ENCODE results near the gene FBXO9.
A peak's percentile ranks its signal among the peaks of the same experiment; 100 is the strongest.

FBXO9 gene

DNA sequence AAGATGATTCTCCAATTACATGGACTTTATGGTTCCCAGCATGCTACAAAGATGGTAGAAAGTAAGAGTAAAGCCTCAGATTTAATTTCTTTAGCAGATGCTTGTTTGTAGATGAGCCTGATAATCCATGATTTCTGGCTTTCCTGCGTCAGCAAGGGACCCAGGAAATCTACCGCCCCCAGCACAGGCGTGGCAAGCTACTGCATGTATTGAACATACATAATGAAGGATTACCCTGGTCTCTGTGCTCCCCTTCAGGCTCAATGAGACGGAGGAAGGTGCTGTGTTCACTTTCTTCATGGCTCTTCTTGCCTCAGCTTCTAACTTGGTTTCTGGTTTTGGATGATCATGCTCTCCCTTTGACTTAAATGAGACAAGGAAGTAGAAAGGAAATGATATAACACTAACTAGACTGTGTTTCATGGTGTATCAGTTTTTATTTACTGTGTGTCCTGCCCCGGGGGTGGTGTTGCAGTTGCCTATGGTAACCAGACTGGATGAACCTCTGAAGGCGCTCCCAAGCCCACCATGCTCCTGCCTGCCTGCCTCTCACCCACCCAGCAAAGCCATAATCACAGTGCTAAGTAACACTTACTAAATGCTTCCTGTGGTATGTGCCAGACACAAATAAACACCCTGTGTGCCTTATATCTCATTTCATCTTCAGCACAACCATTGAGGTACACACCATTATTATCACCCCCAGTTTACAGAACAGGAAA, 65.5 kb downstream of the FBXO9 start:
- no peak overlapping the region for H3K4me3 Mint-ChIP-seq
- DNase-seq, result no peak
- TF ChIP-seq, protein P1, sequence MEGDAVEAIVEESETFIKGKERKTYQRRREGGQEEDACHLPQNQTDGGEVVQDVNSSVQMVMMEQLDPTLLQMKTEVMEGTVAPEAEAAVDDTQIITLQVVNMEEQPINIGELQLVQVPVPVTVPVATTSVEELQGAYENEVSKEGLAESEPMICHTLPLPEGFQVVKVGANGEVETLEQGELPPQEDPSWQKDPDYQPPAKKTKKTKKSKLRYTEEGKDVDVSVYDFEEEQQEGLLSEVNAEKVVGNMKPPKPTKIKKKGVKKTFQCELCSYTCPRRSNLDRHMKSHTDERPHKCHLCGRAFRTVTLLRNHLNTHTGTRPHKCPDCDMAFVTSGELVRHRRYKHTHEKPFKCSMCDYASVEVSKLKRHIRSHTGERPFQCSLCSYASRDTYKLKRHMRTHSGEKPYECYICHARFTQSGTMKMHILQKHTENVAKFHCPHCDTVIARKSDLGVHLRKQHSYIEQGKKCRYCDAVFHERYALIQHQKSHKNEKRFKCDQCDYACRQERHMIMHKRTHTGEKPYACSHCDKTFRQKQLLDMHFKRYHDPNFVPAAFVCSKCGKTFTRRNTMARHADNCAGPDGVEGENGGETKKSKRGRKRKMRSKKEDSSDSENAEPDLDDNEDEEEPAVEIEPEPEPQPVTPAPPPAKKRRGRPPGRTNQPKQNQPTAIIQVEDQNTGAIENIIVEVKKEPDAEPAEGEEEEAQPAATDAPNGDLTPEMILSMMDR (IDR thresholded peaks at IDR 0.05), result no peak
- H3K27me3 Mint-ChIP-seq (ENCODE audit: low read depth, poor library complexity), result peaks cover 14% of the 10 kb centered on the region
- no peak overlapping the region for H3K27ac Mint-ChIP-seq
- no peaks in the 10 kb centered on the region for H3K36me3 Mint-ChIP-seq (ENCODE audit: low read depth)
- peaks cover 16% of the 10 kb centered on the region for H3K4me1 Mint-ChIP-seq
- no peaks in the 10 kb centered on the region for H3K9me3 Mint-ChIP-seq

DNA sequence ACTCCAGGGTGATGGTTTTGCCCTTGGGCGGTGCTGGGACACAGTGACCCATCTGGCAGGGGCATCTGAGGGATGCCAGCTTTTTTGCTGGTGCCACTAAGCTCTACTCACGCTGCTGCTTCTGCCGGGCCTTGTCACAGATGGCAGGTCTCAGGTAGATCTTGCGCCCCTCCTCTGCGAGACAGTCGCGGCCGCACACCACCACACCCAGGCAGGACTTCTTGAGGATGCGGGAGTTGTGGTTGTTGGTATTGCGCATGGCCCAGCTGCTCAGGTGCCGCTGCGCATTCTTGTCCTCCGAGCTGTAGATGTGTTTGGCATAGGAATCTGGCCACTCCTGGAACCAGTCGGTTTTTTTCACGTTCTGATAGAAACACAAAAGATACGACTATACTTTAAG, 68.8 kb downstream of the FBXO9 start:
- TF ChIP-seq, protein P1 (IDR thresholded peaks at IDR 0.05), result no peak
- no peak for DNase-seq
- no peaks in the 10 kb centered on the region for H3K36me3 Mint-ChIP-seq (ENCODE audit: low read depth)
- H3K27ac Mint-ChIP-seq, result peak overlapping the region; percentile 64
- H3K27me3 Mint-ChIP-seq (ENCODE audit: low read depth, poor library complexity), result no peaks in the 10 kb centered on the region
- H3K9me3 Mint-ChIP-seq, result no peaks in the 10 kb centered on the region
- H3K4me1 Mint-ChIP-seq, result peaks cover 20% of the 10 kb centered on the region
- H3K4me3 Mint-ChIP-seq, result no peak overlapping the region

GRCh38 chr6:53134601-53135235, 69.5 kb downstream of the FBXO9 start:
- no peak overlapping the region for H3K27ac Mint-ChIP-seq
- no peak for DNase-seq
- H3K36me3 Mint-ChIP-seq (ENCODE audit: low read depth), result no peaks in the 10 kb centered on the region
- H3K27me3 Mint-ChIP-seq (ENCODE audit: low read depth, poor library complexity), result no peaks in the 10 kb centered on the region
- no peaks in the 10 kb centered on the region for H3K9me3 Mint-ChIP-seq
- no peak overlapping the region for H3K4me3 Mint-ChIP-seq
- TF ChIP-seq, protein P1 (IDR thresholded peaks at IDR 0.05), result no peak
- peaks cover 20% of the 10 kb centered on the region for H3K4me1 Mint-ChIP-seq

GRCh38 chr6:53136000-53136609, 70.9 kb downstream of the FBXO9 start:
- no peaks in the 10 kb centered on the region for H3K9me3 Mint-ChIP-seq
- no peak for DNase-seq
- H3K27ac Mint-ChIP-seq, result no peak overlapping the region
- TF ChIP-seq, protein P1 (IDR thresholded peaks at IDR 0.05), result no peak
- H3K36me3 Mint-ChIP-seq (ENCODE audit: low read depth), result no peaks in the 10 kb centered on the region
- no peaks in the 10 kb centered on the region for H3K27me3 Mint-ChIP-seq (ENCODE audit: low read depth, poor library complexity)
- peaks cover 8% of the 10 kb centered on the region for H3K4me1 Mint-ChIP-seq
- H3K4me3 Mint-ChIP-seq, result no peak overlapping the region

- TF ChIP-seq, protein P1 (IDR thresholded peaks at IDR 0.05), result no peak
- no peak for DNase-seq
- H3K9me3 Mint-ChIP-seq, result peaks cover 12% of the 10 kb centered on the region
- H3K27ac Mint-ChIP-seq, result no peak overlapping the region
- H3K36me3 Mint-ChIP-seq (ENCODE audit: low read depth), result no peaks in the 10 kb centered on the region
- H3K4me3 Mint-ChIP-seq, result no peak overlapping the region
- H3K27me3 Mint-ChIP-seq (ENCODE audit: low read depth, poor library complexity), result no peaks in the 10 kb centered on the region
- peaks cover 7% of the 10 kb centered on the region for H3K4me1 Mint-ChIP-seq
These were observed 74.7 kb downstream of the FBXO9 start for GRCh38 chr6:53139841-53140413.
